OCI-LY7 (cell line): ENCODE data around the gene FANCC.

Experiments used
- CTCF ChIP-seq: fragments of 200-600 bp; sonication (generic); conservative IDR thresholded peaks from 2 replicates; pipeline ENCODE4 v1.5.1; 2014; ENCODE audit warnings: mild to moderate bottlenecking, antibody characterized with exemption, low read length, moderate library complexity, mixed read lengths
- EZH2phosphoT487 ChIP-seq: fragments of 200-600 bp; sonication (generic); IDR thresholded peaks from 2 replicates; pipeline ENCODE4 v1.6.1; 2018; ENCODE audit warnings: low read depth, borderline replicate concordance, mild to moderate bottlenecking, mixed run types, antibody characterized with exemption, low read length, moderate library complexity, mixed read lengths

- TF ChIP-seq CTCF (no peak), EZH2phosphoT487 (no peak)
Observed at GRCh38 chr9:95075700-95076099, 241.8 kb downstream of the FANCC start.
